ENCODE measurements around the gene KRTAP9-2. TPM values are rescaled to one million over a fixed set of nuclear protein-coding genes. Genes with fewer than 3 reads are reported as not detected.
"Not testable (repeated sequence)": the region's sequence is repeated elsewhere in the genome, so short reads cannot be mapped to it uniquely, and the experiment has no call there.

KRTAP9-2 gene
- total RNA-seq, 1 donor from 2014 or later: not detected

DNA sequence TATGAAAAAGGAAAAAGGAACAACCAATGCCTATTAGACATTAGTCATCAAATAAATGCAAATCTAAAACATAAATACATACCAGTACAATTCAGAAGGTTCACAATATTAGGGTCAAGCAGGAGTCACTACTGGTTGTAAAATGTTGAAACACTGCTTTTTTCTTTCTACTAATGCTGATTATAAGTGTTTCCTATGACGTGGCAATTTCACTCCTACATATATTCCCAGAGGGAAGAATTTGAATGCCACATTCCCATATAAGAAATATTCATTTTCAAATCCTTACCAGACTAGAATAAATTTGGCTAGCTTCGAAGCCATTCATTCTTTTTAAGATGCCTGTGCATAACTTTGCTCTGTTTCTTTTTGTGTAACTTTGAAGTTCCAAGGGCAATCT, 2.6 kb upstream of the KRTAP9-2 start:
- Mint-ChIP-seq H3K27me3 (ENCODE audit: unreplicated experiment) (no peaks in the 10 kb centered on the region), H3K27ac (ENCODE audit: unreplicated experiment) (no peak overlapping the region), H3K36me3 (ENCODE audit: unreplicated experiment) (no peaks in the 10 kb centered on the region), H3K4me1 (ENCODE audit: low read depth, unreplicated experiment) (no peaks in the 10 kb centered on the region), H3K9me3 (ENCODE audit: unreplicated experiment) (no peaks in the 10 kb centered on the region), H3K4me3 (ENCODE audit: unreplicated experiment) (no peak overlapping the region)
- no peak for TF ChIP-seq CTCF (IDR thresholded peaks at IDR 0.05; ENCODE audit: partially characterized antibody, unreplicated experiment)
- no peak for DNase-seq

- no peaks in the 10 kb centered on the region for H3K36me3 Mint-ChIP-seq (ENCODE audit: unreplicated experiment)
- TF ChIP-seq CTCF (IDR thresholded peaks at IDR 0.05; ENCODE audit: partially characterized antibody, unreplicated experiment): no peak
- no peak for DNase-seq
- no peaks in the 10 kb centered on the region for H3K9me3 Mint-ChIP-seq (ENCODE audit: unreplicated experiment)
- H3K27me3 Mint-ChIP-seq (ENCODE audit: unreplicated experiment): no peaks in the 10 kb centered on the region
- no peak overlapping the region for H3K27ac Mint-ChIP-seq (ENCODE audit: unreplicated experiment)
- no peak overlapping the region for H3K4me3 Mint-ChIP-seq (ENCODE audit: unreplicated experiment)
- no peaks in the 10 kb centered on the region for H3K4me1 Mint-ChIP-seq (ENCODE audit: low read depth, unreplicated experiment)
Observed at GRCh38 chr17:41226051-41226450, 397 bp upstream of the KRTAP9-2 start.

DNA sequence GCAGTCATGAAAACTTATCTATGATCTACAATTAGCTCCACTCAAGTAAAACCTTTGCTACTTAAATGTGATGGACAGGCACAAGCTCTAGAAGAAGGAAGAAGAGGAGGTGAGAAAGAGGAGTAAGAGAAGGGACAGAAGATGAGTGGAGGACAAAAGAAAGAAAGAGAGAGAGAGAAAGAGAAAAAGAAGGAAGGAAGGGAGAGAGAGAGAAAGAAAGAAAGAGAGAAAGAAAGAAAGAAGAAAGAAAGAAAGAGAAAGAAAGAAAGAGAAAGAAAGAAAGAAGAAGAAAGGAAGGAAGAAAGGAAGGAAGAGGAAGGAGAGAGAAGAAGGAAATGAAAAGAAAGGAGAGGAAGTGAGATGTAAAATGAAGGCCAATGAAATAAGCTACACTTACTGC, 3.6 kb downstream of the KRTAP9-2 start:
- H3K27ac Mint-ChIP-seq (ENCODE audit: unreplicated experiment): no peak overlapping the region
- DNase-seq: no peak
- no peak overlapping the region for H3K4me3 Mint-ChIP-seq (ENCODE audit: unreplicated experiment)
- no peaks in the 10 kb centered on the region for H3K36me3 Mint-ChIP-seq (ENCODE audit: unreplicated experiment)
- H3K27me3 Mint-ChIP-seq (ENCODE audit: unreplicated experiment): no peaks in the 10 kb centered on the region
- peaks cover 4% of the 10 kb centered on the region for H3K9me3 Mint-ChIP-seq (ENCODE audit: unreplicated experiment)
- peaks cover 3% of the 10 kb centered on the region for H3K4me1 Mint-ChIP-seq (ENCODE audit: low read depth, unreplicated experiment)
- no peak for TF ChIP-seq CTCF (IDR thresholded peaks at IDR 0.05; ENCODE audit: partially characterized antibody, unreplicated experiment)

- Mint-ChIP-seq H3K36me3 (ENCODE audit: unreplicated experiment) (no peaks in the 10 kb centered on the region), H3K27ac (ENCODE audit: unreplicated experiment) (no peak overlapping the region), H3K4me1 (ENCODE audit: low read depth, unreplicated experiment) (peaks cover 3% of the 10 kb centered on the region), H3K27me3 (ENCODE audit: unreplicated experiment) (no peaks in the 10 kb centered on the region), H3K9me3 (ENCODE audit: unreplicated experiment) (peaks cover 4% of the 10 kb centered on the region), H3K4me3 (ENCODE audit: unreplicated experiment) (no peak overlapping the region)
- TF ChIP-seq CTCF (IDR thresholded peaks at IDR 0.05; ENCODE audit: partially characterized antibody, unreplicated experiment): no peak
- DNase-seq: no peak
Observed at GRCh38 chr17:41231731-41232130, 5.3 kb downstream of the KRTAP9-2 start.

DNA sequence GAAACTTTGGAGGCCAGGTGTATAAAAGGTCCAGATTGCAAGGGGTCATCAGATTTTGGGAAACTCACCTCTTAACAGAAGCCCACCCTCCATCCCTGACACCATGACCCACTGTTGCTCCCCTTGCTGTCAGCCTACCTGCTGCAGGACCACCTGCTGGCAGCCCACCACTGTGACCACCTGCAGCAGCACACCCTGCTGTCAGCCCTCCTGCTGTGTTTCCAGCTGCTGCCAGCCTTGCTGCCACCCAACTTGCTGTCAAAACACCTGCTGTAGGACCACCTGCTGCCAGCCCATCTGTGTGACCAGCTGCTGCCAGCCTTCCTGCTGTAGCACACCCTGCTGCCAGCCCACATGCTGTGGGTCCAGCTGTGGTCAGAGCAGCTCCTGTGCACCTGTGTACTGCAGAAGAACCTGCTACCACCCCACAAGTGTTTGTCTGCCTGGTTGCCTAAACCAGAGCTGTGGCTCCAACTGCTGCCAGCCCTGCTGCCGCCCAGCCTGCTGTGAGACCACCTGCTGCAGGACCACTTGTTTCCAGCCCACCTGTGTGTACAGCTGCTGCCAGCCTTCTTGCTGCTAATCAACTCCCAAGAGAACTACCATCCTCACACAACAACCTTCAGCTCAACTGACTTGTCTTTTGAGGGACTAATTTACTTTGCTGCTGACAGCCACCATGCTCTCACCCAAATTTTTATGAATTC, 6.1 kb downstream of the KRTAP9-2 start, which contains the start of gene KRTAP9-3:
KRTAP9-3 (plus strand) TSS at position 51 of the 707 bp plus-strand sequence; CDS start at position 104, 53 bp downstream.
- H3K4me1 Mint-ChIP-seq (ENCODE audit: low read depth, unreplicated experiment); H3K27me3 Mint-ChIP-seq (ENCODE audit: unreplicated experiment); H3K4me3 Mint-ChIP-seq (ENCODE audit: unreplicated experiment); H3K9me3 Mint-ChIP-seq (ENCODE audit: unreplicated experiment); DNase-seq; H3K36me3 Mint-ChIP-seq (ENCODE audit: unreplicated experiment): not testable (repeated sequence)
- H3K27ac Mint-ChIP-seq (ENCODE audit: unreplicated experiment): peak within 1 kb of the TSS; percentile 24

DNA sequence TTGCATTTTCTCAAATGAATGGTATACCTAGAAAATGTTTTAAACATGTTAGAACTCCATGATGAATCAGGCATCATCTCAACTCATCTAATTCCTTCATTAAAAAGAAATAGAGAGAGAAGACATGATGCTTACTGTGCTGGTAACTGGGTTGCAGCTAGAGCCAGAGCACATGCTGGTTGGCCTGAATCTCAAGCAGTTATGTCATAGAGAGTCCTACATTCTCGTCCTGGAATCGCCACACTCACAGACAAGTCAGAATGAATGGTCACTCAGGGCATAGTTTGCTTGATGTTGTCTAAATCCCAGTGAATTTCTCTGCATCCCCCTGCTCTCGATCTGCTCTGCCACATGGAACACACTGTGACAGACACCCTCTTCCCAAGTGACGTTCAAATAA, 10.7 kb downstream of the KRTAP9-2 start:
- DNase-seq; H3K27ac Mint-ChIP-seq (ENCODE audit: unreplicated experiment); H3K4me1 Mint-ChIP-seq (ENCODE audit: low read depth, unreplicated experiment); H3K36me3 Mint-ChIP-seq (ENCODE audit: unreplicated experiment); H3K27me3 Mint-ChIP-seq (ENCODE audit: unreplicated experiment); H3K4me3 Mint-ChIP-seq (ENCODE audit: unreplicated experiment): not testable (repeated sequence)
- peaks cover 20% of the 10 kb centered on the region for H3K9me3 Mint-ChIP-seq (ENCODE audit: unreplicated experiment)

DNA sequence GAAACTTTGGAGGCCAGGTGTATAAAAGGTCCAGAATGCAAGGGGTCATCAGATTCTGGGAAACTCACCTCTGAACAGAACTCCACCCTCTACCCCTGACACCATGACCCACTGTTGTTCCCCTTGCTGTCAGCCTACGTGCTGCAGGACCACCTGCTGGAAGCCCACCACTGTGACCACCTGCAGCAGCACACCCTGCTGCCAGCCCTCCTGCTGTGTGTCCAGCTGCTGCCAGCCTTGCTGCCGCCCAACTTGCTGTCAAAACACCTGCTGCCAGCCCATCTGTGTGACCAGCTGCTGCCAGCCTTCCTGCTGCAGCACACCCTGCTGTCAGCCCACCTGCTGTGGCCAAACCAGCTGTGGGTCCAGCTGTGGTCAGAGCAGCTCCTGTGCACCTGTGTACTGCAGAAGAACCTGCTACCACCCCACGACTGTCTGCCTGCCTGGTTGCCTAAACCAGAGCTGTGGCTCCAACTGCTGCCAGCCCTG, 11.5 kb downstream of the KRTAP9-2 start, which contains the start of gene KRTAP9-8:
KRTAP9-8 (plus strand) TSS at position 51 of the 489 bp plus-strand sequence; CDS start at position 104, 53 bp downstream.
- not testable (repeated sequence) for H3K27me3 Mint-ChIP-seq (ENCODE audit: unreplicated experiment); H3K36me3 Mint-ChIP-seq (ENCODE audit: unreplicated experiment); H3K27ac Mint-ChIP-seq (ENCODE audit: unreplicated experiment); H3K4me3 Mint-ChIP-seq (ENCODE audit: unreplicated experiment); H3K4me1 Mint-ChIP-seq (ENCODE audit: low read depth, unreplicated experiment)
- H3K9me3 Mint-ChIP-seq (ENCODE audit: unreplicated experiment): peaks cover 17% of the 10 kb centered on the region
- peak; percentile 34 for DNase-seq

- H3K9me3 Mint-ChIP-seq (ENCODE audit: unreplicated experiment); H3K4me3 Mint-ChIP-seq (ENCODE audit: unreplicated experiment); H3K4me1 Mint-ChIP-seq (ENCODE audit: low read depth, unreplicated experiment); H3K27me3 Mint-ChIP-seq (ENCODE audit: unreplicated experiment); H3K27ac Mint-ChIP-seq (ENCODE audit: unreplicated experiment); H3K36me3 Mint-ChIP-seq (ENCODE audit: unreplicated experiment); DNase-seq: not testable (repeated sequence)
Observed at GRCh38 chr17:41246995-41247787, 20.7 kb downstream of the KRTAP9-2 start.

All from glutamatergic neuron (in vitro differentiated cells).